IgD-negative memory B cell (primary cell): ENCODE results near the gene HOXA11. TPM values are rescaled to one million over a fixed set of nuclear protein-coding genes. Genes with fewer than 3 reads are reported as not detected.

Experiments
- H3K27ac Mint-ChIP-seq, 3 donors: one replicate each; pipeline ENCODE4 v1.8.0; 2020 to 2022; ENCODE audit warnings: mild to moderate bottlenecking in 3 of 3, mixed read lengths in 3 of 3, moderate library complexity in 1 of 3
- H3K27me3 Mint-ChIP-seq: one replicate; pipeline ENCODE4 v1.8.0; 2021; ENCODE audit warnings: mixed read lengths
- H3K36me3 Mint-ChIP-seq: one replicate; pipeline ENCODE4 v1.8.0; 2020; ENCODE audit warnings: mild to moderate bottlenecking, mixed read lengths
- H3K4me1 Mint-ChIP-seq, 3 donors: one replicate each; pipeline ENCODE4 v1.8.0; 2020 to 2022; ENCODE audit warnings: mixed read lengths in 3 of 3, mild to moderate bottlenecking in 1 of 3
- H3K4me3 Mint-ChIP-seq, 4 donors: one replicate each; pipeline ENCODE4 v1.8.0; 2020 to 2022; ENCODE audit warnings: mild to moderate bottlenecking in 4 of 4, mixed read lengths in 4 of 4, moderate library complexity in 3 of 4
- H3K9me3 Mint-ChIP-seq, 3 donors: one replicate each; pipeline ENCODE4 v1.8.0; 2020 to 2021; ENCODE audit warnings: mixed read lengths in 3 of 3, mild to moderate bottlenecking in 1 of 3
- polyA plus RNA-seq: library from polyadenylated mRNA; unstranded; fragments of 300-500 nt; fragmentation: Illumina TruSeq; gene quantifications from one replicate; pipeline ENCODE4 v1.2.3, GENCODE V29; 2021

The HOXA11 gene
- polyA plus RNA-seq, 1 donor from 2014 or later, result not detected

GRCh38 chr7:27151341-27151930 is 33.6 kb downstream of the HOXA11 start:
- Mint-ChIP-seq H3K9me3 (peaks cover 0 to 8% (median 1%) of the 10 kb centered on the region in 3 donors), H3K27ac (peak overlapping the region; percentile 94 to 98 (median 94)), H3K4me1 (peaks cover 19 to 38% (median 24%) of the 10 kb centered on the region in 3 donors), H3K36me3 (no peaks in the 10 kb centered on the region), H3K27me3 (peaks cover 76% of the 10 kb centered on the region), H3K4me3 (peak overlapping the region; percentile 74 to 93 (median 88))

GRCh38 chr7:27150568-27151340 is 34.3 kb downstream of the HOXA11 start:
- Mint-ChIP-seq H3K27me3 (peaks cover 78% of the 10 kb centered on the region), H3K36me3 (no peaks in the 10 kb centered on the region), H3K9me3 (peaks cover 0 to 8% (median 1%) of the 10 kb centered on the region in 3 donors), H3K4me3 (peak overlapping the region; percentile 74 to 93 (median 88)), H3K27ac (peak overlapping the region; percentile 94 to 98 (median 94)), H3K4me1 (peaks cover 19 to 40% (median 24%) of the 10 kb centered on the region in 3 donors)

GRCh38 chr7:27149842-27150567 is 35.0 kb downstream of the HOXA11 start:
- Mint-ChIP-seq H3K27ac (peak overlapping the region in 2 of 3 donors; percentile 94 to 98), H3K4me3 (peak overlapping the region in 3 of 4 donors; percentile 47 to 89 (median 66)), H3K4me1 (peaks cover 16 to 34% (median 24%) of the 10 kb centered on the region in 3 donors), H3K36me3 (no peaks in the 10 kb centered on the region), H3K27me3 (peaks cover 73% of the 10 kb centered on the region), H3K9me3 (peaks cover 0 to 4% (median 0%) of the 10 kb centered on the region in 3 donors)

GRCh38 chr7:27148756-27149641 is 36.0 kb downstream of the HOXA11 start:
- H3K9me3 Mint-ChIP-seq, result no peaks in the 10 kb centered on the region
- peak overlapping the region; percentile 83 to 98 (median 91) for H3K27ac Mint-ChIP-seq
- H3K4me3 Mint-ChIP-seq, result peak overlapping the region in 3 of 4 donors; percentile 4 to 90 (median 89)
- peaks cover 14 to 27% (median 20%) of the 10 kb centered on the region in 3 donors for H3K4me1 Mint-ChIP-seq
- H3K36me3 Mint-ChIP-seq, result no peaks in the 10 kb centered on the region
- H3K27me3 Mint-ChIP-seq, result peaks cover 68% of the 10 kb centered on the region

- peaks cover 14 to 23% (median 20%) of the 10 kb centered on the region in 3 donors for H3K4me1 Mint-ChIP-seq
- peaks cover 63% of the 10 kb centered on the region for H3K27me3 Mint-ChIP-seq
- no peaks in the 10 kb centered on the region for H3K9me3 Mint-ChIP-seq
- peak overlapping the region; percentile 83 to 98 (median 91) for H3K27ac Mint-ChIP-seq
- H3K4me3 Mint-ChIP-seq, result peak overlapping the region; percentile 78 to 90 (median 88)
- H3K36me3 Mint-ChIP-seq, result no peaks in the 10 kb centered on the region
Measured at GRCh38 chr7:27148031-27148755, 36.8 kb downstream of the HOXA11 start.

- H3K36me3 Mint-ChIP-seq, result no peaks in the 10 kb centered on the region
- peak within 1 kb of the TSS; percentile 83 to 98 (median 91) for H3K27ac Mint-ChIP-seq
Measured at GRCh38 chr7:27147199-27148030, 37.6 kb downstream of the HOXA11 start, which contains the start of gene HOXA6. Gene HOXA6 (minus strand): TSS chr7:27147774. CDS start chr7:27147749, 25 bp downstream.

DNA sequence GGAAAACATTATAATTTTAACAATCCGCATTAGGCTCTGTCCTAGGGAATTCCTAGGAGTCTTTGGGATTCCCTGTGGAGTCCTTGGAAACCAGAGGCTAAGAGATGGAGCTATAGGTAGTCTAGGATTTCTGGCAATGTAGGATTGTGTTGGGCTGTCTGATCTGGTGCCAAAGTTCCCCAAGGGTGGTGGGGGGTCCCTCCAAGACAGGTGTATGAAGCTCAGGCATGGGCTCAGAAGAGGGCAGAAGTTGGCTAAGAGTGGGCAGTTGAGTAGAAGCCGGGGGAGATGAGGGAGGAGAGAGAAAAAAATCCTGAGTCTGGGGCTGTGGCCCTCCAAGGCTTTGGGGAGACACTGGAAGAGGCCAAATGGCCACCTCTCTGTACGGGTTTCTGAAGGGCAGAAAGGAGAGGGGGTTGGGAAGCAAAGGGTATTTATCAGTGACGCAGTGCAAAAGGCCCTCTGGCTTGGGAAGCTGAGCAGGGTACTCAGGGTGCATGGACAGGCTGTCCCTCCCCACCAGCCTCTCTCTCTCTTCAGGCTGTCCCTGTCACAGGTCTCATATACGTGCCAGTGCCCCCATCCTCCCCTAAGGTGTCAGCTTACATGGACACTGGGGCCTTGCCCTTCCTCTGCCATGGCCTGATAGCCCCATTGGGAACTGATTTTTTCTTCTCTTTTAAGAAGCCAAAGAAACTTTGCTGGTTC is 38.4 kb downstream of the HOXA11 start:
- no peaks in the 10 kb centered on the region for H3K9me3 Mint-ChIP-seq
- peaks cover 15 to 21% (median 19%) of the 10 kb centered on the region in 3 donors for H3K4me1 Mint-ChIP-seq
- peak overlapping the region in 2 of 3 donors; percentile 59 to 98 for H3K27ac Mint-ChIP-seq
- no peaks in the 10 kb centered on the region for H3K36me3 Mint-ChIP-seq
- H3K27me3 Mint-ChIP-seq, result peaks cover 52% of the 10 kb centered on the region
- H3K4me3 Mint-ChIP-seq, result peak overlapping the region in 2 of 4 donors; percentile 43 to 89

More at GRCh38 chr7:27147199-27148030, 37.6 kb downstream of the HOXA11 start, which contains the start of gene HOXA6:
- Mint-ChIP-seq H3K27me3 (peaks cover 60% of the 10 kb centered on the region), H3K4me1 (peaks cover 16 to 23% (median 20%) of the 10 kb centered on the region in 3 donors), H3K9me3 (no peaks in the 10 kb centered on the region), H3K4me3 (peak within 1 kb of the TSS; percentile 78 to 90 (median 88))

DNA sequence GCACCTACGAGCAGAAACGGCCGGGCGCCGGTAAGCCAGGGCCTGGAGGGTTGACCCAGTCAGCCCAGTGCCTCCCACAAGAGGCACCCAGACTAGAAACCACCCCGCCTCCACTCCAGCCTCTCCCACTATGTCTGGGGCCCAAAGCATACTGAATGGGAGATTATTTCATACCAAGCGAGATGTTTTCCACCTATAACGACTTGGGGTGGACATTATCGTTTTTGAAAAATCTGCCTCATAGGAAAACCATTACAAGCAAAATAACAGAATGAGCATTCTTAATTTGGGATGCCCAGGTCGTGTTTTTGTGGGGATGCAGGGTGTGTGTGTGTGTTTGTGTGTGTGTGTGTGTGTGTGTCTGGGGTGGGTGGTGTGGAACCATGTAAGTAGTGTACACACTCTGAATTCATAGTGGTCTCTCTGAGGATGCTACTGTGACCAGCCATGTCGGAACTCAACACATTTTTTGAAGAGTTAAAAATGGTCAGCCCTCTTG is 39.1 kb downstream of the HOXA11 start:
- no peaks in the 10 kb centered on the region for H3K9me3 Mint-ChIP-seq
- peak overlapping the region in 1 of 4 donors; percentile 89 for H3K4me3 Mint-ChIP-seq
- H3K4me1 Mint-ChIP-seq, result peaks cover 8 to 14% (median 13%) of the 10 kb centered on the region in 3 donors
- no peaks in the 10 kb centered on the region for H3K36me3 Mint-ChIP-seq
- H3K27me3 Mint-ChIP-seq, result peaks cover 45% of the 10 kb centered on the region
- H3K27ac Mint-ChIP-seq, result peak overlapping the region in 2 of 3 donors; percentile 78 to 98

GRCh38 chr7:27145165-27145913 is 39.7 kb downstream of the HOXA11 start:
- H3K36me3 Mint-ChIP-seq, result no peaks in the 10 kb centered on the region
- peak overlapping the region in 2 of 3 donors; percentile 78 to 98 for H3K27ac Mint-ChIP-seq
- H3K4me1 Mint-ChIP-seq, result peaks cover 7 to 12% (median 9%) of the 10 kb centered on the region in 3 donors
- peaks cover 42% of the 10 kb centered on the region for H3K27me3 Mint-ChIP-seq
- no peak overlapping the region for H3K4me3 Mint-ChIP-seq
- H3K9me3 Mint-ChIP-seq, result no peaks in the 10 kb centered on the region

DNA sequence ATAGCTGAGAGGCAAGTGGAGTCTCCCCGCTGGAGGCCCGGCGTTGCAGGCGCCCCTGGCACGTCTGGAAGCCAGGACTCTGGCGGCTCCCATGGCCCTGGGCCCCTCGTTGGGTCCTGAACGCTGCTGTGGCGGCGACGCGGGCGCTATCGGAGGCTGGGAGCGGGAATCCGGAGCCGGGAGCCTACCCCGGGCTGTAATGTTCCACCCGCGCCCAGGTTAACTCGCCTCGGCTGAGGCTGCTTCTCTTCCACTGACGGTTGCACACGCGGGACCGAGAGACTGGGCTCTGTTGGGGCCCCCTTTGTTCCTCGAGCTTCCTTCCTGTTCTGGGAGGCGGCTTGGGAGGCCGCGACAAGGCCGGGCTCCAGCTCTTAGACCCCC is 40.3 kb downstream of the HOXA11 start:
- Mint-ChIP-seq H3K27ac (peak overlapping the region in 2 of 3 donors; percentile 48 to 78), H3K4me3 (peak overlapping the region in 1 of 4 donors; percentile 25), H3K4me1 (peaks cover 7 to 12% (median 9%) of the 10 kb centered on the region in 3 donors), H3K9me3 (no peaks in the 10 kb centered on the region), H3K36me3 (no peaks in the 10 kb centered on the region), H3K27me3 (peaks cover 40% of the 10 kb centered on the region)

- Mint-ChIP-seq H3K27me3 (peaks cover 36% of the 10 kb centered on the region), H3K27ac (no peak overlapping the region), H3K9me3 (no peaks in the 10 kb centered on the region), H3K36me3 (no peaks in the 10 kb centered on the region), H3K4me1 (peaks cover 7 to 12% (median 9%) of the 10 kb centered on the region in 3 donors), H3K4me3 (peak overlapping the region in 2 of 4 donors; percentile 25 to 83)
Measured at GRCh38 chr7:27143950-27144780, 40.9 kb downstream of the HOXA11 start.
